Smooth muscle cell of the umbilical artery (primary cell): ENCODE results near the gene COG4. TPM values are rescaled to one million over a fixed set of nuclear protein-coding genes. Genes with fewer than 3 reads are reported as not detected.

Experiments
- total RNA-seq: library from RNA; depleted of rRNA; stranded (reverse); fragments of >200 nt; gene quantifications from 2 replicates; pipeline ENCODE4 v1.2.3, GENCODE V29; 2014

Gene COG4
- total RNA-seq = 71.9 and 76.6 TPM in 2 replicates

DNA sequence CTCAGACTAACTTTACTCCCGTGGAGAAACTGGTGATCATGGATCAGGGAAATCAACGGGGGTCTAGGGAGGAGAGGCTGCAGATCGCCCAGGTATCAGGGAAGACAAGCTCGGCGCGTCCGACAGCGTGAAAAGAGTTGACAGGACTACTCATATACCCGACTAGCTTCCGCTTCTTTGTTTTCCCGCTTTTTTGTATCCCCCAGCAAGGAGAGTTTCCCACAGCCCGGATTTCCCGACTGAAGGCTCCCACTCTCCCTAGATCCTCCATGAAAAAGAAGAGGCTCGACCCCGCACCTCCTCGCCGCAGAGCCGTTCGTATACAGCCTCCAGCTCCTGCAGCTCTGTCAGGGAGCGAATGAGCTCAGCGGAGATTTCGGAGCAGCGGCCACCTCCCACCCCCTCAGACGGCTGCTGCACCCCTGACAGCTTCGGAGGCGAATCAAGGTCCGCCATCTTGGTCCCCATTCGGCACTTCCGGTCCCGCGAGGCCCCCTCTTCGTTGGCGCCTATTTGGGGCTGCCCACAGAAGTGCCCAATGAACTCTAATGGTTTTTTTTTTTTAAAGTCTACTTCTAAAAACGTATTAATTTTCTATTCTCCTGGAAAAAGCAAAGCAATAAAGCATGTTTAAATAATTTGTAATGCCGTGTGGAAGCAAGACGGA, at the start of gene COG4:
COG4 (minus strand) TSS at position 479 of the 667 bp plus-strand sequence; CDS start at position 468, 11 bp downstream.

DNA sequence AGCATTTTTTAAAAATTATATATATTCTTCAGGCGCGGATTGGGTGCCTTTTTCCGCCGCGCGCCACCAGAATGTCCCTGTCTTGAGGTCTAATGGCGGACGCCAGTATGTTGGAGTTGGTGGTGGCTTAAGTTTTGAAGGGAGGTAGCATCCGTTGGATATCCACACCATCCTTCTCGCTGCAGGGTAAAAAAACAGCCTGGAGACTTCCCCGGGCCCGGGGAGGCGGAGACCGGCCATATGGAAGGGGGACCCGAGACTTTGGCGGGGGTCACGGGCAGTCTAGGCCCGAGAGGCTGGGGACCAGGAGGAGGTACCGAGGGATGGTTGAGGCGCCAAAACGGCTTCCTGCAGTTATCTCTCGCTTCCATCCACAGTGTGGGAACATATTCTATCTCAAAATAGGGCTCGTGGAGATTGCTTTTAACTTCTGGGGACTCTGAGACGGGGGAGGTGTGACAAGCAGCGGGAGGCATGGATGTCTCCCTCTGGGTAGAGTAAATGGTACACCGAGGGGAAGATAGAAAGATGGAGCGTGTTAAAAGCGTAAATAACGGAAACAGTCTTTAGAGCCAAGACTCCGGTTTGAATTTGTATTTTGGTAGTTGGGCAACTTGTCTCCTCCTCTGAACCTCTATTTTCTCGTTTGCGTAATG, 517 bp upstream of the COG4 start, which contains the start of gene SF3B3:
SF3B3 (plus strand) TSS at position 74 of the 656 bp plus-strand sequence. CDS start 2,841 bp downstream, outside the sequence.

DNA sequence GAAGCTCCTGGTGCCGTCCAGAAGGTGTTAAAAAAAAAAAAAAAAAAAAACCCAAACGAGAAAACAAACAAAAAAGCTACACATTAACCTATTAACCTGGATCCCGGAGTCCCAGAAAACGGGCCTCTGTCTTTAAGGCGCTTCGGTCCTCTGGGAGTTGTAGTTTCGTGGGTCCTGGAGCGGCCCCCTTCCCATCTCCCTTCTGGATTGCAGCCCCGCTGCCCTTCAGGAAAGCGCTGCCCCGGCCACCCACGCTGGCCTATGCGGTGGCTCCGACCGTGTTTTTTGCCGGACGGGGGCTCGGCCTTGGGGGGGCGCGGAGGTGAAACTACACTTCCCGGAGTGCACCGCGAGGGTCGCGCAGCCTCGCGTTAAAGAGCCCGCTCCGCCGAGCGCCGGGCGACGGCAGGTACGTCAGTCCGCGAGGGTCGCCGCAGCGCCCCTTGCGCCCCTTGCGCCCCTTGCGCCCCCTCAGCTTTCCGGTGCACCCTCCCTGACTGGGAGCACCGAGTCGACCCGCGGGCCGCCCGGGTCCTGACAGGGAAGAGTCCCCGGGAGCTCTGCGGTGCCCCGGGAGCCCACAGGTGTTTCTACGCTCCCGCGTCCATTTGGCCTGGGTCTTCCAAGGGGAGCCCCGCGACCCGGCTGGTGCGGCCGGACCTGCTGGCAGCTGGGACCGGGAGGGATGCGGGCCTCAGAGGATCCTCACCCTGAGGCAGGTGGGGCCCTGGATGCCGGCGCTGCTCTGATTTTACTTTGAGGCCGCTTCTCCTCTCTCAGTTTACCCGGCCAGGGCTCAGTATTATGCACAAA, 68.9 kb downstream of the COG4 start, which contains the start of gene FCSK:
FCSK (plus strand) TSS at position 374 of the 813 bp plus-strand sequence. CDS start 8,596 bp downstream, outside the sequence.

DNA sequence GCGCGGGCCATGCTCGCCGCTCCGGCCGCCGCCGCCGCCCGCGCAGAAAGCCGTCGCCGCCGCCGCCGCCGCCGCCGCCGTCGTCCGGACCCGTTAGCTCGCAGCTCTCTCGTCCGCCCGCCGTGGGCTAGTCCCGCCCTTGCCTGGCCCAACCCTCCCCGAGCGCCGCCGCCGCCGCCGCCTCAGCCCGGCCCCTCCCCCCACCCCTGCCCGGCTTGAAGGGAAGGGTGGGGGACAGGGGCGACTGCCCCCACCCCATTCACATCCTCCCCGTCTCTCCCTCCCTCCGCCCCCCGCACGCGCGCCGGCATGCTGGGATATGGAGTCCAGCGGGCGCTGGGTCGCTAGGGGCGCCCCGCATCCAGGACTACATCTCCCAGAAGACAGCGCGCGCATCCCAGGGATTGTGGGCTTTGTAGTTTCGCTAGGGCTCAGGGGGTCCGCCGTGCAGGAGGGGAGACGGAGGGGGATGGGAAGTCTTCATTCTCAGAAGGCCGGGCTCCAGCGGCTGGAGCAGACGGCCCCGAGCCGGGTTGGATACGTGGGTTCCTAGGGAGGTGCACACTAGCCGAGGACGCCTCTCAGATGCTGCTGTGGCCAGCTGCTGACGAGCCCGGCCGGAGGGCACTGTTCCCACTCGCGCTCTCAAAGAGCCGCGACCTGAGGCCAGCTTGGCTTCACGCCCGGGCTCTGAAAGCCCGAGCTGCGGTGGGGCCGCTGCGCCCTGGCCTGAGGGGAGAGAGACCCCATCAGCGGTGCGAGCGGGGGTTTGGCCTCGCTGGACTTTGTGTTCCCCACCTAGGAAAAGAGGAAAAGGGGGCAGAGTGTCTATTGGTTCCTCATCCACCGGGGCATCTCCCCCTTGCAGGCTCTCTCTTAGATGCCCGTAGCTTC, 84.1 kb downstream of the COG4 start, which contains the start of gene ST3GAL2:
ST3GAL2 (minus strand) TSS at position 132 of the 894 bp plus-strand sequence. CDS start 40,570 bp downstream, outside the sequence.

Other genes starting within 250 kb of the COG4 start
- 229 and 234 TPM in 2 replicates for gene AARS1, start 234.0 kb downstream of the COG4 start, total RNA-seq
- 20.8 and 20.9 TPM in 2 replicates for gene DDX19B, start 224.4 kb downstream of the COG4 start, total RNA-seq
- gene DDX19A, start 176.7 kb downstream of the COG4 start, total RNA-seq = 46.6 and 57.3 TPM in 2 replicates
- 30.0 and 49.2 TPM in 2 replicates for gene ST3GAL2, start 84.5 kb downstream of the COG4 start, total RNA-seq
- 9.3 and 12.8 TPM in 2 replicates for gene FCSK, start 69.0 kb downstream of the COG4 start, total RNA-seq
- gene SF3B3, start 262 bp upstream of the COG4 start, total RNA-seq = 89.1 and 138 TPM in 2 replicates
- gene IL34, start 123.0 kb upstream of the COG4 start, total RNA-seq = 1.9 and 4.5 TPM in 2 replicates
- 11.6 and 21.1 TPM in 2 replicates for gene MTSS2, start 162.5 kb upstream of the COG4 start, total RNA-seq